Measurements from ENCODE around the gene ACOXL. TPM values are rescaled to one million over a fixed set of nuclear protein-coding genes. Genes with fewer than 3 reads are reported as not detected.

Gene ACOXL
- total RNA-seq, 4 donors from 2014 or later = 0.64 TPM; not detected in 3

DNA sequence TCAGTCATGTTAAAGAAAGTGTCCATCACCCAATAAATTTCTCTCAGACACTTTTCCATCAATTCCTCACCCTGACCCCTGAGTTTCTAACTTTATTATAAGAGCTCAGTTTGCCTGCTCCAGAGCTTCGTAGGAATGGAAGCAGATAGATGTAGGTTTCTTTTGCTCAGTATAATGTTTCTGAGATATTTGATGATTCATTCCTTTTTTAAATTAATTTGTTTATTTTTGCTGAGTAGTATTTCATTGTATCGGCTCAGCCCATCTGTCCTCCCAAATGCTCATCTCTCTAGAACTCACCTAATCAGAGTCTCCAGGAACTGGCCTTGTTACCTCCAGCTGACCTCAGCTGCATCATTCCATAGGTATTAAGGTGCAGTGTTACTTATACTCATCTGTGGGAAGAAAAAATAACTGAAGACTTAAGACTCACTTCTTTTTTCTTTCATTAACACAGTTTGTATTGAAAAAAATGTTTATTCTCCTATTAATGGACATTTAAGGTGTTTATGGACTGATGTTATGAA is 376.4 kb downstream of the ACOXL start:
- no peaks in the 10 kb centered on the region for H3K36me3 ChIP-seq
- no peaks in the 10 kb centered on the region for H3K9me3 ChIP-seq
- H3K4me3 ChIP-seq = no peak overlapping the region
- TF ChIP-seq POLR2A (IDR thresholded peaks at IDR 0.05) (no peak), POLR2AphosphoS5 (IDR thresholded peaks at IDR 0.05) (no peak), EP300 (IDR thresholded peaks at IDR 0.05) (no peak)
- TF ChIP-seq, protein P1, sequence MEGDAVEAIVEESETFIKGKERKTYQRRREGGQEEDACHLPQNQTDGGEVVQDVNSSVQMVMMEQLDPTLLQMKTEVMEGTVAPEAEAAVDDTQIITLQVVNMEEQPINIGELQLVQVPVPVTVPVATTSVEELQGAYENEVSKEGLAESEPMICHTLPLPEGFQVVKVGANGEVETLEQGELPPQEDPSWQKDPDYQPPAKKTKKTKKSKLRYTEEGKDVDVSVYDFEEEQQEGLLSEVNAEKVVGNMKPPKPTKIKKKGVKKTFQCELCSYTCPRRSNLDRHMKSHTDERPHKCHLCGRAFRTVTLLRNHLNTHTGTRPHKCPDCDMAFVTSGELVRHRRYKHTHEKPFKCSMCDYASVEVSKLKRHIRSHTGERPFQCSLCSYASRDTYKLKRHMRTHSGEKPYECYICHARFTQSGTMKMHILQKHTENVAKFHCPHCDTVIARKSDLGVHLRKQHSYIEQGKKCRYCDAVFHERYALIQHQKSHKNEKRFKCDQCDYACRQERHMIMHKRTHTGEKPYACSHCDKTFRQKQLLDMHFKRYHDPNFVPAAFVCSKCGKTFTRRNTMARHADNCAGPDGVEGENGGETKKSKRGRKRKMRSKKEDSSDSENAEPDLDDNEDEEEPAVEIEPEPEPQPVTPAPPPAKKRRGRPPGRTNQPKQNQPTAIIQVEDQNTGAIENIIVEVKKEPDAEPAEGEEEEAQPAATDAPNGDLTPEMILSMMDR (IDR thresholded peaks at IDR 0.05) = no peak
- H3K4me1 ChIP-seq = no peaks in the 10 kb centered on the region
- H3K27ac ChIP-seq = no peak overlapping the region
- peaks cover 14% of the 10 kb centered on the region for H3K27me3 ChIP-seq
- WGBS = 95% methylated on average over 2 of the region's 2 CpGs
- DNase-seq (ENCODE audit: low spot score in 2 of 2) = no peak

DNA sequence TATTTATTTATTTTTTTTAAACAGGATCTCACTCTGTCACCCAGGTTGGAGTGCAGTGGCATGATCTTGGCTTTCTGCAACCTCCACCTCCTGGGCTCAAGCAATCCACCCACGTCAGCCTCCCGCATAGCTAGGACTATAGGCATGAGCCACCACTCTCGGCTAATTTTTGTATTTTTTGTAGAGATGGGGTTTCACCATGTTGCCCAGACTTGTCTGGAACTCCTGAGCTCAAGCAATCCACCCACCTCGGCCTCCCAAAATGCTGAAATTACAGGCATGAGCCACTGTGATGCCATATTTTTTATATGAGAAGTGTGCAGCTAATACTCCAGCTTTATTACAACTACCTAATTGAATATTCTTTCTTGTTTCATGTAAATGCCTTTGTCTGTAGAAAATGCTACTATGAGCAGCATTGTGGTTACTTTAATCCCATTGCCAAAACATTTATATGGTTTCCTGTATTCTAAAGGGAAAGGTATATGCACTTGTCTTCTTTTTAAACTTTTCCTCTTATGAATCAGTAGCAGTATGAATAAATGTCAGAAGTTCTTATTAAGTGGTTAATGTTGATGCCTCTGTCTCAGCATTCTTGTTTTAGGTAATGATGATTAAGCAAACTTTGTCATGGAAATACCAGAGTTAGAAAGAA is 378.9 kb downstream of the ACOXL start:
- Histone ChIP-seq H3K27ac (no peak overlapping the region), H3K4me1 (no peaks in the 10 kb centered on the region), H3K4me3 (no peak overlapping the region), H3K36me3 (no peaks in the 10 kb centered on the region), H3K27me3 (peaks cover 20% of the 10 kb centered on the region), H3K9me3 (no peaks in the 10 kb centered on the region)
- TF ChIP-seq POLR2A (IDR thresholded peaks at IDR 0.05) = no peak
- no peak for TF ChIP-seq POLR2AphosphoS5 (IDR thresholded peaks at IDR 0.05)
- TF ChIP-seq, protein P1 (IDR thresholded peaks at IDR 0.05) = no peak
- no peak for TF ChIP-seq EP300 (IDR thresholded peaks at IDR 0.05)
- 79% methylated on average over 4 of the region's 4 CpGs for WGBS
- no peak for DNase-seq (ENCODE audit: low spot score in 2 of 2)

DNA sequence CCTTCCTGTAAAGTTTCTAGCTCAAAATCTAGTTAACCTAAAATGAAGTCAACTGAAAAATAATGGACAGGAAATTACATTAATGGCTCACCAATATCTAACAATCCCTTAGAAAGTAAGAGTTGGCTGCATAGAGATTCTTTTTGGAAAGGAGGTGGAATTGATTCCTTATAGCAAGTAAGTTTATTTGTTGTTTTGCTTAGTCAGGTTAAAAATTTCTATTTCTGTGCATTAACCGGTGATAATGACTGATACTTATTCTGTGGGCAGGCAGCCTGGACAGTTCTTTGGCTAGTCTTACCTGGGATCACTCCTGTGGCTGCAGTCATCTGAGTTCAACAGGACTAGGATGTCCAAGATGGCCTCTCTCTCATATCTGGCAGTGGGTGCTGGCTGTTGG is 381.5 kb downstream of the ACOXL start:
- Histone ChIP-seq H3K4me3 (no peak overlapping the region), H3K27me3 (peaks cover 24% of the 10 kb centered on the region), H3K27ac (no peak overlapping the region), H3K4me1 (peaks cover 22% of the 10 kb centered on the region), H3K9me3 (no peaks in the 10 kb centered on the region), H3K36me3 (no peaks in the 10 kb centered on the region)
- 81% methylated on average over 1 of the region's 1 CpG for WGBS
- no peak for DNase-seq (ENCODE audit: low spot score in 2 of 2)
- TF ChIP-seq POLR2A (IDR thresholded peaks at IDR 0.05) (no peak), POLR2AphosphoS5 (IDR thresholded peaks at IDR 0.05) (no peak), EP300 (IDR thresholded peaks at IDR 0.05) (no peak)

DNA sequence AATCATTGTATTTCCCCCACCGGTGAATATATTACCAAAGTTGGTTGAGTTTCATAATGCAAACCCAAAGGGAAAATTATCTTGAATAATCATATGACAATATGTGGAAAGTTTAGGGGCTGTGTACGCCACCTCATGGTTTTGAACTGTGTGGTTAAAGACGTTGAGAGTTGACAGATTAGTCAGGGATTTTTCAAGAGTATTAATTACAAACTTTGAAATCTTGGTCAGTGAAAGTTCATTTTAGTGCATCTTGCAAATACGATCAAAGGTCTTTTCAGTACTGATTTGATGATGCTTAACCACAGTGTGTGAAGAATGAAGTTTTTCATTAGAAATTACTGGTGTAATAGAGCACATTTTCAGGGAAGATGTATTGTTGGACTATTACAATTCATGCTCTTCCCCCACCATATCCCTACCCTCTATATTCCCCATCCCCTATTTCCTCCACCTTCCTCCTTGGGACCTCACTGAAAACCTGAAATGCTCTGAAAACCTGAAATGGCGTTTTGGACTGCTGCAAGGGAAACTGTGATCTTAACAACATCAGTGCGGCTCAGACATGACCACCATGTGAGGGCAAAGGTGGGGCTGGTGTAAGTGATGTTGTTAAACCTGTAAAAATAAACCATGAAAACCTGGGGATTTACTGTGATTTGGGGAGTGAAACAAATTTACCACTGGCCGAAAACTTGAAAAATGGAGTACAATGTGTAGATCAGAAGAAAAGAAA is 383.8 kb downstream of the ACOXL start:
- H3K27ac ChIP-seq = no peak overlapping the region
- no peak for DNase-seq (ENCODE audit: low spot score in 2 of 2)
- no peak overlapping the region for H3K4me3 ChIP-seq
- H3K9me3 ChIP-seq = no peaks in the 10 kb centered on the region
- no peaks in the 10 kb centered on the region for H3K36me3 ChIP-seq
- peaks cover 29% of the 10 kb centered on the region for H3K27me3 ChIP-seq
- no peak for TF ChIP-seq EP300 (IDR thresholded peaks at IDR 0.05)
- 74% methylated on average over 7 of the region's 7 CpGs for WGBS
- peaks cover 39% of the 10 kb centered on the region for H3K4me1 ChIP-seq

DNA sequence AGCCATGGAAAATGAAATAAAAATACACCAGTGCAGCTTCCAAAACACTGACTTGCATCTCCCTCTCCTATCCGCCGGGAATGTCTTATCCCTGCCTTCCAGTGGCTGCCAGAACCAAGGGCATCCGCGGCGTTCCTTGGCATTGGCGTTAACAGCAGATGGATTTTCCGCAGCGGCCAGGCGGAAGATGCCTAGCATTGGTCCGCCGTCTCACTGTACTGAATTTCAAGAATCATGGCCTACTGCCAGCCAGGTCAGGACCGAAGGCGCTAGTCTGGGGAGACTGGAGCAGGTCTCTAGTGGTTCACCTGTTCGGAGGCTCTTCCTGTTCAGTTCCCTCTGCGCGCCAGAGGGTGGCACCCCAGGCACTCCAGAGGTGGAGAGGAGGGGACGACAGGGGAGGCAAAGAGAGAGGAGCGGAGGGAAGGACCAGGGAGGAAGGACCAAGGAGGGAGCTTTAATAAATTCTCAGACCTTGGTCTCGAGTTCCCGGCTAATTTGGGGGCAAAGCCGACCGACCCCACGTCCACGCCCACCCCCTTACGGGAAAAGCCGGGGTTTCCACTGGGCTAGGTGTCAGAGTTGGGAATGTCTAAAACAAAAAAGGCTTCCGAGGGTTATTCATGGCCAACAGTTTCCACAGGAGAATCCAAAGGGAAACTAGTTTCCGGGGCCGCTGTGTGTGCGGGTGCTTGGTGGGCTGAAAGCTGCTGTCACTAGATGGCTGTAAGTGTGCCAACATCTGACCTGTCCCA is 384.6 kb downstream of the ACOXL start:
- H3K9me3 ChIP-seq = no peaks in the 10 kb centered on the region
- H3K4me1 ChIP-seq = peaks cover 44% of the 10 kb centered on the region
- H3K4me3 ChIP-seq = peak overlapping the region; percentile 91
- H3K27me3 ChIP-seq = peaks cover 29% of the 10 kb centered on the region
- H3K36me3 ChIP-seq = no peaks in the 10 kb centered on the region
- no peak overlapping the region for H3K27ac ChIP-seq
- DNase-seq (ENCODE audit: low spot score in 2 of 2) = peak; percentile 84 to 85
- WGBS = 5% methylated on average over 30 of the region's 30 CpGs
- TF ChIP-seq, protein P1 (IDR thresholded peaks at IDR 0.05) = peak; percentile 59 to 82
- TF ChIP-seq POLR2AphosphoS5 (IDR thresholded peaks at IDR 0.05) = no peak
- TF ChIP-seq EP300 (IDR thresholded peaks at IDR 0.05) = no peak
